Glomerular endothelial cell (primary cell): ENCODE data around the gene CCDC3. TPM values are rescaled to one million over a fixed set of nuclear protein-coding genes. Genes with fewer than 3 reads are reported as not detected.
"Not testable (repeated sequence)": the region's sequence is repeated elsewhere in the genome, so short reads cannot be mapped to it uniquely, and the experiment has no call there.

Source experiments
- DNase-seq: peaks from one replicate; pipeline ENCODE4 v3.0.0-alpha.2; 2011; ENCODE audit warnings: low read depth, low spot score; ENCODE audit errors: extremely low read depth
- total RNA-seq: library from RNA; depleted of rRNA; stranded (reverse); fragments of >200 nt; gene quantifications from 2 replicates; pipeline ENCODE4 v1.2.3, GENCODE V29; 2015

The CCDC3 gene
- total RNA-seq, 1 donor from 2014 or later = 1.2 TPM

GRCh38 chr10:13001887-13002212 is 337 bp upstream of the CCDC3 start:
- no peak for DNase-seq

- DNase-seq = no peak
Measured at GRCh38 chr10:13000431-13000830, 1.1 kb downstream of the CCDC3 start.

GRCh38 chr10:12999849-13000248 is 1.7 kb downstream of the CCDC3 start:
- DNase-seq = no peak

GRCh38 chr10:12995425-12995861 is 6.1 kb downstream of the CCDC3 start:
- DNase-seq = no peak

GRCh38 chr10:12993595-12993994 is 7.9 kb downstream of the CCDC3 start:
- no peak for DNase-seq

- DNase-seq = no peak
Measured at GRCh38 chr10:12985347-12985746, 16.2 kb downstream of the CCDC3 start.

GRCh38 chr10:12984165-12984747 is 17.3 kb downstream of the CCDC3 start:
- no peak for DNase-seq

- DNase-seq = not testable (repeated sequence)
Measured at GRCh38 chr10:12983568-12983967, 17.9 kb downstream of the CCDC3 start.

GRCh38 chr10:12981570-12981969 is 19.9 kb downstream of the CCDC3 start:
- no peak for DNase-seq

- DNase-seq = no peak
Measured at GRCh38 chr10:12980713-12981306, 20.7 kb downstream of the CCDC3 start.

- no peak for DNase-seq
Measured at GRCh38 chr10:12980102-12980661, 21.3 kb downstream of the CCDC3 start.

GRCh38 chr10:12978891-12979290 is 22.6 kb downstream of the CCDC3 start:
- no peak for DNase-seq

GRCh38 chr10:12975906-12976305 is 25.6 kb downstream of the CCDC3 start:
- DNase-seq = no peak

GRCh38 chr10:12975266-12975665 is 26.2 kb downstream of the CCDC3 start:
- no peak for DNase-seq

- no peak for DNase-seq
Measured at GRCh38 chr10:12974491-12975199, 26.9 kb downstream of the CCDC3 start.

- DNase-seq = no peak
Measured at GRCh38 chr10:12974078-12974477, 27.4 kb downstream of the CCDC3 start.

GRCh38 chr10:12973149-12973718 is 28.3 kb downstream of the CCDC3 start:
- DNase-seq = no peak

- no peak for DNase-seq
Measured at GRCh38 chr10:12972146-12972545, 29.4 kb downstream of the CCDC3 start.

- DNase-seq = no peak
Measured at GRCh38 chr10:12971001-12971788, 30.3 kb downstream of the CCDC3 start.

GRCh38 chr10:12969951-12970350 is 31.6 kb downstream of the CCDC3 start:
- DNase-seq = no peak

GRCh38 chr10:12966067-12966466 is 35.4 kb downstream of the CCDC3 start:
- DNase-seq = no peak
